LHCN-M2 (cell line): Measurements from ENCODE around the gene IREB2. TPM values are rescaled to one million over a fixed set of nuclear protein-coding genes. Genes with fewer than 3 reads are reported as not detected.

Experiments used
- DNase-seq: peaks from one replicate; pipeline ENCODE4 v3.0.0-alpha.2; 2012; ENCODE audit warnings: low read depth
- total RNA-seq: library from RNA; depleted of rRNA; stranded (reverse); fragments of >200 nt; gene quantifications from 2 replicates; pipeline ENCODE4 v1.2.3, GENCODE V29; 2014; rRNA removed

The IREB2 gene
- total RNA-seq, 1 experiment from 2014 or later: 16.4 TPM

- DNase-seq: peak; percentile 1
Measured at GRCh38 chr15:78540871-78541743, 103.1 kb downstream of the IREB2 start.

GRCh38 chr15:78541744-78542034 is 103.7 kb downstream of the IREB2 start:
- DNase-seq: no peak

GRCh38 chr15:78542647-78543046 is 104.6 kb downstream of the IREB2 start:
- DNase-seq: no peak

- no peak for DNase-seq
Measured at GRCh38 chr15:78550194-78550593, 112.2 kb downstream of the IREB2 start.

- DNase-seq: no peak
Measured at GRCh38 chr15:78550815-78551214, 112.8 kb downstream of the IREB2 start.

Other genes with a start within 250 kb of the IREB2 start
- under 0.01 TPM in 2 replicates for gene ACSBG1, start 203.7 kb upstream of the IREB2 start, total RNA-seq
- gene DNAJA4, start 173.7 kb upstream of the IREB2 start, total RNA-seq: not detected in 2 replicates
- 61.4 and 71.0 TPM in 2 replicates for gene SKIC8, start 138.6 kb upstream of the IREB2 start, total RNA-seq
- gene CRABP1, start 97.9 kb upstream of the IREB2 start, total RNA-seq: not detected in 2 replicates
- gene HYKK, start 69.4 kb downstream of the IREB2 start, total RNA-seq: 2.2 and 2.6 TPM in 2 replicates
- 237 and 266 TPM in 2 replicates for gene PSMA4, start 102.2 kb downstream of the IREB2 start, total RNA-seq
- gene CHRNA5, start 127.3 kb downstream of the IREB2 start, total RNA-seq: 5.5 and 9.6 TPM in 2 replicates
- not detected in 2 replicates for gene CHRNA3, start 182.8 kb downstream of the IREB2 start, total RNA-seq
- gene CHRNB4, start 203.0 kb downstream of the IREB2 start, total RNA-seq: not detected in 2 replicates